Activated CD8-positive, alpha-beta T cell treated with anti-CD3 and anti-CD28 coated beads for 36 hours (primary cell): ENCODE results near the gene MDC1. TPM values are rescaled to one million over a fixed set of nuclear protein-coding genes. Genes with fewer than 3 reads are reported as not detected.
"Not testable (repeated sequence)": the region's sequence is repeated elsewhere in the genome, so short reads cannot be mapped to it uniquely, and the experiment has no call there.

ENCODE experiments used
- ATAC-seq: fragments of 200-7000 bp; cut with Tn5 transposase; one replicate; pipeline ENCODE4 v1.10.0; 2021; ENCODE audit warnings: mild to moderate bottlenecking, moderate library complexity
- CTCF ChIA-PET: fragments of 350-600 bp; sonication (Branson Sonifier 250); formaldehyde crosslinking; loops from one replicate; lab custom pipeline; 2021; ENCODE audit warnings: antibody characterized with exemption; lab: Charles Lee
- POLR2A ChIA-PET: fragments of 350-600 bp; sonication (Branson Sonifier 250); formaldehyde crosslinking; loops from one replicate; lab custom pipeline; 2021; ENCODE audit warnings: antibody characterized with exemption; lab: Charles Lee
- DNase-seq: peaks from one replicate; pipeline ENCODE4 v3.0.0-alpha.2; 2020
- H3K27ac Mint-ChIP-seq: one replicate; pipeline ENCODE4 v1.8.0; 2021; ENCODE audit warnings: mild to moderate bottlenecking, mixed read lengths
- H3K27me3 Mint-ChIP-seq: one replicate; pipeline ENCODE4 v1.8.0; 2021; ENCODE audit warnings: mixed read lengths
- H3K36me3 Mint-ChIP-seq: one replicate; pipeline ENCODE4 v1.8.0; 2021; ENCODE audit warnings: low read depth, mixed read lengths
- H3K4me1 Mint-ChIP-seq: one replicate; pipeline ENCODE4 v1.8.0; 2021; ENCODE audit warnings: low read depth, mixed read lengths
- H3K4me3 Mint-ChIP-seq: one replicate; pipeline ENCODE4 v1.8.0; 2021; ENCODE audit warnings: mild to moderate bottlenecking, moderate library complexity, mixed read lengths
- H3K9me3 Mint-ChIP-seq: one replicate; pipeline ENCODE4 v1.8.0; 2021; ENCODE audit warnings: mixed read lengths
- CTCF ChIP-seq: fragments of 200-600 bp; IDR thresholded peaks from one replicate; pipeline ENCODE4 v1.8.0; 2022; ENCODE audit warnings: antibody characterized with exemption, mild to moderate bottlenecking
- intact Hi-C: fragments of 100-400 bp; cut with micrococcal nuclease; formaldehyde crosslinking; loops from one replicate; pipeline ENCODE4 v1.10.0; 2022
- total RNA-seq, 2 experiments: library from RNA; stranded (reverse); gene quantifications; one replicate each; pipeline ENCODE4 v1.2.3, GENCODE V29; 2021

Gene MDC1
- total RNA-seq, 2 experiments from 2014 or later, result 80.4 to 90.7 TPM

GRCh38 chr6:30723159-30723842 lies 6.2 kb upstream of the MDC1 start:
- CTCF ChIA-PET, result interaction anchor here (0.6 to 25.8 kb wide), 22 partner anchors 7 to 356 kb away, joined by 3 to 704 read pairs (median 4); partner anchors contain the start of genes DHX16, MRPS18B, NRM and PPP1R10
- H3K9me3 Mint-ChIP-seq, DNase-seq, intact Hi-C loops, ATAC-seq, H3K27me3 Mint-ChIP-seq: not testable (repeated sequence)
- POLR2A ChIA-PET, result interaction anchor here (0.6 to 22.1 kb wide), 15 partner anchors 10 to 161 kb away, joined by 3 to 500 read pairs (median 6); partner anchors contain the start of genes DDR1, DHX16, FLOT1 and IER3
- Mint-ChIP-seq H3K4me3 (peak overlapping the region; percentile 80), H3K27ac (peak overlapping the region; percentile 100), H3K4me1 (peaks cover 44% of the 10 kb centered on the region), H3K36me3 (peaks cover 68% of the 10 kb centered on the region)

GRCh38 chr6:30722280-30723112 lies 5.4 kb upstream of the MDC1 start:
- peaks cover 43% of the 10 kb centered on the region for H3K4me1 Mint-ChIP-seq
- intact Hi-C loops, result no loop called here

GRCh38 chr6:30722025-30722279 lies 4.9 kb upstream of the MDC1 start:
- H3K9me3 Mint-ChIP-seq, ATAC-seq, intact Hi-C loops, DNase-seq, H3K27me3 Mint-ChIP-seq: not testable (repeated sequence)
- POLR2A ChIA-PET, result interaction anchor here (0.8 to 22.1 kb wide), 21 partner anchors 10 to 357 kb away, joined by 3 to 500 read pairs (median 4); partner anchors contain the start of genes DDR1, DHX16, FLOT1 and IER3
- Mint-ChIP-seq H3K4me3 (peak overlapping the region; percentile 80), H3K27ac (peak overlapping the region; percentile 100), H3K4me1 (peaks cover 44% of the 10 kb centered on the region), H3K36me3 (peaks cover 65% of the 10 kb centered on the region)
- CTCF ChIA-PET, result interaction anchor here (0.7 to 25.8 kb wide), 24 partner anchors 8 to 365 kb away, joined by 3 to 704 read pairs (median 4); partner anchors contain the start of genes DHX16, MRPS18B, NRM and PPP1R10

More at GRCh38 chr6:30722280-30723112, 5.4 kb upstream of the MDC1 start:
- DNase-seq (peak; percentile 90), ATAC-seq (no peak)
- Mint-ChIP-seq H3K27ac (peak overlapping the region; percentile 100), H3K9me3 (no peaks in the 10 kb centered on the region), H3K4me3 (peak overlapping the region; percentile 80), H3K27me3 (no peaks in the 10 kb centered on the region), H3K36me3 (peaks cover 64% of the 10 kb centered on the region)
- CTCF ChIA-PET, result interaction anchor here (0.6 to 25.8 kb wide), 30 partner anchors 8 to 365 kb away, joined by 3 to 704 read pairs (median 4); partner anchors contain the start of genes DHX16, MRPS18B, NRM and PPP1R10
- POLR2A ChIA-PET, result interaction anchor here (0.8 to 22.1 kb wide), 24 partner anchors 9 to 357 kb away, joined by 3 to 500 read pairs (median 4); partner anchors contain the start of genes DDR1, DHX16, FLOT1 and IER3
- TF ChIP-seq CTCF, result peak; percentile 100

- POLR2A ChIA-PET, result interaction anchor here (0.7 to 22.1 kb wide), 22 partner anchors 9 to 358 kb away, joined by 3 to 500 read pairs (median 4); partner anchors contain the start of genes DDR1, DHX16, FLOT1 and GNL1
- Mint-ChIP-seq H3K27ac (peak overlapping the region; percentile 100), H3K27me3 (no peaks in the 10 kb centered on the region), H3K9me3 (no peaks in the 10 kb centered on the region), H3K4me1 (peaks cover 46% of the 10 kb centered on the region), H3K4me3 (peak overlapping the region; percentile 80), H3K36me3 (peaks cover 67% of the 10 kb centered on the region)
- intact Hi-C loops, result loop anchor here (2.0 kb wide), 1 partner anchor 105 kb away; the partner anchor contains the start of genes MRPS18B and PPP1R10
- peak; percentile 96 for DNase-seq
- ATAC-seq, result peak; percentile 25
- TF ChIP-seq CTCF, result no peak
- CTCF ChIA-PET, result interaction anchor here (1.1 to 25.8 kb wide), 16 partner anchors 9 to 366 kb away, joined by 3 to 704 read pairs (median 6); partner anchors contain the start of genes DHX16, MRPS18B, NRM and PPP1R10
Measured at GRCh38 chr6:30721198-30722024, 4.3 kb upstream of the MDC1 start.

- peaks cover 49% of the 10 kb centered on the region for H3K4me1 Mint-ChIP-seq
- DNase-seq (peak; percentile 83), ATAC-seq (no peak)
- no peak for TF ChIP-seq CTCF
- POLR2A ChIA-PET, result interaction anchor here (0.6 to 22.1 kb wide), 11 partner anchors 13 to 164 kb away, joined by 3 to 500 read pairs (median 14); partner anchors contain the start of genes DDR1, DHX16, GNL1 and IER3
- intact Hi-C loops, result loop anchor here (2.0 kb wide), 1 partner anchor 104 kb away; the partner anchor contains the start of genes MRPS18B and PPP1R10
- H3K27me3 Mint-ChIP-seq, result no peaks in the 10 kb centered on the region
- H3K36me3 Mint-ChIP-seq, result peaks cover 69% of the 10 kb centered on the region
- H3K4me3 Mint-ChIP-seq, result peak overlapping the region; percentile 80
- no peaks in the 10 kb centered on the region for H3K9me3 Mint-ChIP-seq
- peak overlapping the region; percentile 100 for H3K27ac Mint-ChIP-seq
- CTCF ChIA-PET, result interaction anchor here (1.6 to 25.8 kb wide), 5 partner anchors 10 to 106 kb away, joined by 6 to 704 read pairs (median 54); partner anchors contain the start of genes DHX16 and NRM
Measured at GRCh38 chr6:30720738-30721197, 3.7 kb upstream of the MDC1 start.
